UCSD-AML1 (cell line): ENCODE data around the gene SEMA3C.

ENCODE experiments used
- DNase-seq: peaks from one replicate; lab custom pipeline; 2025; ENCODE audit not compliant: unreplicated experiment; lab: John Stamatoyannopoulos, UW

The SEMA3C gene

DNA sequence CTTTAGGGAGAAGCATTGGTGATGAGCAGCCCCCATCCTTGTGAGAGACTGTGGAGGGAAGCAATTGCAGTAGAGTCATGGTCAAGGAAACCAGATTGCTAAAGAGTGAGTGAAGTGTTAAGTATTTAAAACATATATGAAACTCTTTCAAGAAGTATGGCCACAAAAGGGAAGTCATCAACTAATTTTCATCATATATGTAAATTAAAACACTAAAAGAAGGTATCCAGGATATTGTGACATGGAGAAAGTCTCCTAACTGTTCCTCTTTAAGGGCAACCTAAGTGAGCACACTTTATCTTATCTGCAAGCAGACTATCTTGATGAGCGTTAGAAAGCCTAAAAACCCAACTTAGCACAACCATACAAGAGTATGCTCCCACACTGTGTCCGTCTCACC, 210.7 kb downstream of the SEMA3C start:
- no peak for DNase-seq

DNA sequence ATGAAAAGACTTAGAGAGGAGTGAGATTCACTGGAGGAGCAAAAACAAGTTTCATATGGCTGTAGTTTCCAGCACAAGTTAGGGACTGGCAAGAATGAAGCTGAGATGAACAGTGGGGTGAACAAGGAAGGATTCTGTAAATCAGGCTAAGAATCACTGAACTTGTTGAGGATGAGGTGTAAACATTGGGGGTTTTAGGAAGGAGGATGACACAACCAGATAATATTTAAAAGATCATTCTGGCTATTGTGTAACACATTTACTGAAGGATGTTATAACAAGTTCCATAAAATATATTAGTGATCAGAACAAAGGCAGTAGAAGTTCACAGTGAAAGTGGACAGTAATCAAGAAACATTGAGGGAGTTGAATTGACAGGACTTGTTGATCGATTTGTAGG, 211.5 kb downstream of the SEMA3C start:
- DNase-seq, result no peak

DNA sequence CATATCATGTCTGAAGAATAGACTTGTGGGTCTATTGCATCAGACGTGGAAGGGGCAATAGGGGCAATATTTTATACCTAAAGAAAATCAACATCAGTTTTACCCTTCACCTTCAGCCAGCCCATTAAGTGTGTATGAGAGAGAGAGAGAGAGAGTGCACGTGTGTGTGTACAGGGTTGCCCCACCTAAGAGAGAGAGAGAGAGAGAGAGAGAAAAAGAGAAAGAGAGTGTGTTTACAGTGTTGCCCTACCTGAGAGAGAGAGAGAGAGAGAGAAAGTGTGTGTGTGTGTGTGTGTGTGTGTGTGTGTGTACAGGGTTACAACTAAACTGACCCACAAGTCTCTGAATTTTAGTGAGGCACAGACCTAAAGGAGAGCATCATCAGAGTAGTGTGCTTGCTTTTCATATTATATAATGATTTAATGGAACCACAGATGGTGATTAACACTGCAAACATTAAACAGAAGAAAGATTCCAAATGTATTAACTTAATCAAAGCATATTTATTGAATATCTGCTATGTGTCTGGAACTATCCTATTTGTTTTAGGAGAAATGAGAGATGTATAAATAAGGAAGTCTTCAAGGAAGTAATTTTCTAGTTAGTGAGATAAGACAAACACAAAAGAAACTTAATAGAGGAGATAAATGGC, 213.6 kb downstream of the SEMA3C start:
- DNase-seq, result no peak

DNA sequence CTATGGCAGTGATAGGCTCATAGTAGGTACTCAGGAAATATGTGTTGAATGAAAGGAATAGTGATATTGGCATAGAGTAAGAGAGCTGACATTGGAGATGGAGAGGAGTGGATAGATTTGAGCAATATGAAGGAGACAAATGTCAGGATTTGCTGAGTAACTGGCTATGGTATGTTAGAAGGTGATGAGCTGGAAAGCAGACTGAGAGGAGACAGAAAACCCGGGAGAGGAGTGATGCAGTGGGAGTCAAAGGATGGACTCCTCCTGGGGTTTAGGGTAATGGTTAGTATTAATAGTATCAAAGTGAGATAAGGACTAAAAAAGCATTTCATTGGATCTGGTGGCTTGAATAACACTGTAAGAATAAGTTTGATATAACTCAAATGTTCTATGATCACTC, 215.6 kb downstream of the SEMA3C start:
- DNase-seq, result no peak

DNA sequence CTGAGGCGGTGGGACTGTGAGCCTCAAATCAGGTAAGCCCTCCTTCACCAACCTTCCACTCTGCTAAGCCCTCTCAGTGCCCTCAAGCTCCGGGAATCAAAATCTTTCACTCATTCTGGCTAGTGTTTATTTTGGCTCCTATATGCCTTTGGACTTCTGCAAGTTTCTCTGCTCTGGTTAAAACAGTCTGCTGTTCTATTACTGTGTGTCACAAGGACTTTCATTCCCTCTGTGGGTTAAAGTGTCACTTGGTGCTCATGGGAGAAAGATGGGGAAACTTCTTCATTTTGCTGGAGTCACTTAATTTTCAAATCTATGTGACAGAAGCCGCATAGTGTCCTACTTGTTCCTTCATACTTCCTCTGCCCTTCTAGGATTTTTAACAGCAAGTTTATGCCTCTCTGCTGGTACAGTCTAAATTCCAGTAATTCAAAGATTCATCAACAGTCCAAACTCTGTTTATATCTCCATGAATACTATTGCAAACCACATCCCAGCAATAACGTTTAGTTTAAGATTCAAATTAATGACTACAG, 219.1 kb downstream of the SEMA3C start:
- no peak for DNase-seq

DNA sequence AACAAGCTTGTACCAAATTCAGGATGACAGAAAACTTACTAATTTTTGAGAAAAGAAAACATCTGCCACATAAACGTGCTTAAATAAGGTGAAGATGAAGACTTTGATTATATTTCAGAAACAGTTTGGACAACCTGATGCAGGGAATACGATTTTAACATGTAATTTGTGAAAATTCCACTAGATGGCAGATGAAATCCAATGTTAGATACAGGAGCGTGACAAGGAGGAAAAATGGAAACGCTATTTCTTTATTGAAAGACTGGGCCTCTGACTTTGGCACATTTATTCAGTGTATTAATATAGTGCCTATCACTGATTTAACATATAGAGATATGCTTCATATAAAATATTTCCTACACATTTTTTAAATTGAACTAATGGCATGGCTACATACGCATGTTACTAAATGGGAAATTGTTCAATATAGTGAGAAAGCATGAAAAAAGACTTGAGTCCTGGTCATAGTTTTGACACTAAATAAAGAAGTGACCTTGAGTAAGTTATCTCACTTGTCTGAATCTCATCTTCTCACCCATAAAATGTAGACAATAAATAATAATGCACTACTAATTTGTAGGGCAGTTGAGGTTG, 219.7 kb downstream of the SEMA3C start:
- no peak for DNase-seq
